Psoas muscle (tissue), 8 donors: ENCODE data around the gene KCTD21. TPM values are rescaled to one million over a fixed set of nuclear protein-coding genes. Genes with fewer than 3 reads are reported as not detected.

Experiments
- ATAC-seq, 4 donors: fragments of 200-7000 bp; cut with Tn5 transposase; one replicate each; pipeline ENCODE4 v1.9.1; 2020; ENCODE audit warnings: moderate library complexity in 3 of 4, mild to moderate bottlenecking in 2 of 4
- DNase-seq, 2 donors: peaks; one replicate each; pipeline ENCODE4 v3.0.0-alpha.2; 2020
- H3K27ac ChIP-seq: fragments of 200-600 bp; one replicate; pipeline ENCODE4 v1.8.0; 2022
- H3K27me3 ChIP-seq, 3 donors: fragments of 200-600 bp in 1 of 3; one replicate each; pipeline versions ENCODE4 v1.6.1 to v1.8.0; 2013 to 2022; ENCODE audit warnings: low read length in 2 of 3, mild to moderate bottlenecking in 2 of 3, moderate library complexity in 1 of 3; ENCODE audit not compliant: insufficient read depth in 3 of 3
- H3K36me3 ChIP-seq, 2 donors: fragments of 200-600 bp in 1 of 2; one replicate each; pipeline versions ENCODE4 v1.6.1 to v1.8.0; 2013 to 2022; ENCODE audit warnings: low read depth in 1 of 2, mild to moderate bottlenecking in 1 of 2, moderate library complexity in 1 of 2; ENCODE audit not compliant: insufficient read depth in 1 of 2
- H3K4me1 ChIP-seq: fragments of 200-600 bp; one replicate; pipeline ENCODE4 v1.8.0; 2022
- H3K4me3 ChIP-seq: fragments of 200-600 bp; one replicate; pipeline ENCODE4 v1.8.0; 2022; ENCODE audit warnings: mild to moderate bottlenecking
- H3K9me3 ChIP-seq: fragments of 200-600 bp; one replicate; pipeline ENCODE4 v1.8.0; 2022
- WGBS, 3 donors: extraction: QIAGEN DNeasy Blood & Tissue Kit; methylation state at CpG; one replicate each; pipeline versions ENCODE4 v1.1.6 to v1.1.7; 2013; 5-methylcytosine and 5-hydroxymethylcytosine counted together
- intact Hi-C, 2 donors: fragments of 100-400 bp; cut with DNase I; formaldehyde crosslinking; loops; one replicate each; pipeline versions ENCODE4 v1.11.0 to v1.14.2; 2022
- polyA plus RNA-seq, 3 donors: library from polyadenylated mRNA; stranded (reverse); fragments of 200-250 nt; gene quantifications; one replicate each; pipeline ENCODE4 v1.2.3, GENCODE V29; 2013
- total RNA-seq, 4 donors: library from RNA; stranded (reverse); fragmentation: NEBNext Ultra II Directional in 2 of 4; extraction: Animal tissue kit (Norgen Biotek cat#: 25700) in 2 of 4; gene quantifications; one replicate each; pipeline versions ENCODE4 v1.2.1 to v1.2.4, GENCODE V29; 2021 to 2023
- TF ChIP-seq, protein P1 (sequence below): fragments of 200-600 bp; IDR thresholded peaks from one replicate; pipeline ENCODE4 v1.8.0; 2022; ENCODE audit warnings: antibody characterized with exemption
- donor health status: healthy with polysubstance abuse.
- donor health status: DM: no; HTN: no; CAD: no; lungs with moderate emphysema.
- donor health status: Bipolar disorder and iron deficiency.
- donor health status: healthy.
- donor health status: DM: yes; HTN: yes; CAD: no.
- donor health status: DM: no; HTN: no; CAD: no.
- donor health status: DM: no; HTN: no; CAD: no.
- donor health status: DM: yes; HTN: yes; CAD: no.

Gene KCTD21
- total and polyA plus RNA-seq, 7 donors, result 4.7 to 10.3 (median 5.6) TPM

DNA sequence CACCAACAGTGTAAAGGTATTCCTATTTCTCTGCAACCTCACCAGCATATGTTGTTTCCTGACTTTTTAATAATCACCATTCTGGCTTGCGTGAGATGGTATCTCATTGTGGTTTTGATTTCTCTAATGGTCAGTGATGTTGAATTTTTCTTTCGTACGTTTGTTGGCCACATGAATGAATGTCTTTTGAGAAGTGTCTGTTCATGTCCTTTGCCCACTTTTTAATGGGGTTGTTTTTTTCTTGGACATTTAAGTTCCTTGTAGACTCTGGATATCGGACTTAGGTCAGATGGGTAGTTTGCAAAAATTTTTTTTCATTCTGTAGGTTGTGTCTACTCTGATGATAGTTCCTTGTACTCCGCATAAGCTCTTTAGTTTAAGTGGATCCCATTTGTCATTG is 23.1 kb upstream of the KCTD21 start:
- Histone ChIP-seq H3K36me3 (peaks cover 0 to 36% of the 10 kb centered on the region in 2 donors), H3K9me3 (no peaks in the 10 kb centered on the region), H3K4me1 (peaks cover 8% of the 10 kb centered on the region), H3K27me3 (no peaks in the 10 kb centered on the region), H3K27ac (no peak overlapping the region), H3K4me3 (no peak overlapping the region)
- intact Hi-C loops, result no loop called here
- TF ChIP-seq, protein P1, sequence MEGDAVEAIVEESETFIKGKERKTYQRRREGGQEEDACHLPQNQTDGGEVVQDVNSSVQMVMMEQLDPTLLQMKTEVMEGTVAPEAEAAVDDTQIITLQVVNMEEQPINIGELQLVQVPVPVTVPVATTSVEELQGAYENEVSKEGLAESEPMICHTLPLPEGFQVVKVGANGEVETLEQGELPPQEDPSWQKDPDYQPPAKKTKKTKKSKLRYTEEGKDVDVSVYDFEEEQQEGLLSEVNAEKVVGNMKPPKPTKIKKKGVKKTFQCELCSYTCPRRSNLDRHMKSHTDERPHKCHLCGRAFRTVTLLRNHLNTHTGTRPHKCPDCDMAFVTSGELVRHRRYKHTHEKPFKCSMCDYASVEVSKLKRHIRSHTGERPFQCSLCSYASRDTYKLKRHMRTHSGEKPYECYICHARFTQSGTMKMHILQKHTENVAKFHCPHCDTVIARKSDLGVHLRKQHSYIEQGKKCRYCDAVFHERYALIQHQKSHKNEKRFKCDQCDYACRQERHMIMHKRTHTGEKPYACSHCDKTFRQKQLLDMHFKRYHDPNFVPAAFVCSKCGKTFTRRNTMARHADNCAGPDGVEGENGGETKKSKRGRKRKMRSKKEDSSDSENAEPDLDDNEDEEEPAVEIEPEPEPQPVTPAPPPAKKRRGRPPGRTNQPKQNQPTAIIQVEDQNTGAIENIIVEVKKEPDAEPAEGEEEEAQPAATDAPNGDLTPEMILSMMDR, result no peak
- ATAC-seq (no peak), DNase-seq (no peak)
- 94 to 97% (median 96%) methylated on average over 5 of the region's 5 CpGs for WGBS, 3 donors

DNA sequence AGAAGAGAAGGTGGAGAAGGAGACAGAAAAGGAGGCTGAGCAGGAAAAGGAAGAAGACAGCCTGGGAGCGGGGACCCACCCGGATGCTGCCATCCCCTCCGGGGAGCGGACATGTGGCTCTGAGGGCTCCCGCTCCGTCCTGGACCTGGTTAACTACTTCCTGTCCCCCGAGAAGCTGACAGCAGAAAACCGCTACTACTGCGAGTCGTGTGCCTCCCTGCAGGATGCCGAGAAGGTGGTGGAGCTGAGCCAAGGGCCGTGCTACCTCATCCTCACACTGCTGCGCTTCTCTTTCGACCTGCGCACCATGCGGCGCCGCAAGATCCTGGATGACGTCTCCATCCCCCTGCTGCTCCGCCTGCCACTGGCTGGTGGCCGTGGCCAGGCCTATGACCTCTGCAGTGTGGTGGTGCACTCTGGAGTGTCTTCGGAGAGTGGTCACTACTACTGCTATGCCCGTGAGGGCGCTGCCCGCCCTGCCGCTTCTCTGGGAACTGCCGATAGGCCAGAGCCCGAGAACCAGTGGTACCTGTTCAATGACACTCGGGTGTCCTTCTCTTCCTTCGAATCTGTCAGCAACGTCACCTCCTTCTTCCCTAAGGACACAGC is 21.7 kb upstream of the KCTD21 start:
- peaks cover 0 to 35% of the 10 kb centered on the region in 2 donors for H3K36me3 ChIP-seq
- DNase-seq (no peak), ATAC-seq (no peak)
- WGBS, 3 donors, result 82 to 89% (median 87%) methylated on average over 31 of the region's 31 CpGs
- H3K4me3 ChIP-seq, result no peak overlapping the region
- H3K27me3 ChIP-seq, result no peaks in the 10 kb centered on the region
- H3K27ac ChIP-seq, result no peak overlapping the region
- TF ChIP-seq, protein P1, result no peak
- peaks cover 8% of the 10 kb centered on the region for H3K4me1 ChIP-seq
- H3K9me3 ChIP-seq, result no peaks in the 10 kb centered on the region
- intact Hi-C loops, result no loop called here

DNA sequence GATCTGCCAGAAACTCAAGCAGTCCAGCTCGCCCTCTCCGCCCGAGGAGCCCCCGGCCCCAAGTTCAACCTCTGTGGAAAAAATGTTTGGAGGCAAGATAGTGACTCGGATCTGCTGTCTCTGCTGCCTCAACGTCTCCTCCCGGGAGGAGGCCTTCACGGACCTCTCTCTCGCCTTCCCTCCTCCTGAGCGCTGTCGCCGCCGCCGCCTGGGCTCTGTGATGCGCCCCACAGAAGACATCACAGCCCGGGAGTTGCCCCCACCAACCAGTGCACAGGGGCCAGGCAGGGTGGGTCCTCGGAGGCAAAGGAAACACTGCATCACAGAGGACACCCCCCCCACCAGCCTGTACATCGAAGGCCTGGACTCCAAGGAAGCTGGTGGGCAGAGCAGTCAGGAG is 21.1 kb upstream of the KCTD21 start:
- H3K27ac ChIP-seq, result no peak overlapping the region
- WGBS, 3 donors, result 91 to 93% (median 91%) methylated on average over 16 to 18 of the region's 18 CpGs
- DNase-seq (no peak), ATAC-seq (no peak)
- peaks cover 8% of the 10 kb centered on the region for H3K4me1 ChIP-seq
- H3K4me3 ChIP-seq, result no peak overlapping the region
- H3K9me3 ChIP-seq, result no peaks in the 10 kb centered on the region
- peaks cover 0 to 29% of the 10 kb centered on the region in 2 donors for H3K36me3 ChIP-seq
- intact Hi-C loops, result no loop called here
- TF ChIP-seq, protein P1, result no peak
- no peaks in the 10 kb centered on the region for H3K27me3 ChIP-seq

DNA sequence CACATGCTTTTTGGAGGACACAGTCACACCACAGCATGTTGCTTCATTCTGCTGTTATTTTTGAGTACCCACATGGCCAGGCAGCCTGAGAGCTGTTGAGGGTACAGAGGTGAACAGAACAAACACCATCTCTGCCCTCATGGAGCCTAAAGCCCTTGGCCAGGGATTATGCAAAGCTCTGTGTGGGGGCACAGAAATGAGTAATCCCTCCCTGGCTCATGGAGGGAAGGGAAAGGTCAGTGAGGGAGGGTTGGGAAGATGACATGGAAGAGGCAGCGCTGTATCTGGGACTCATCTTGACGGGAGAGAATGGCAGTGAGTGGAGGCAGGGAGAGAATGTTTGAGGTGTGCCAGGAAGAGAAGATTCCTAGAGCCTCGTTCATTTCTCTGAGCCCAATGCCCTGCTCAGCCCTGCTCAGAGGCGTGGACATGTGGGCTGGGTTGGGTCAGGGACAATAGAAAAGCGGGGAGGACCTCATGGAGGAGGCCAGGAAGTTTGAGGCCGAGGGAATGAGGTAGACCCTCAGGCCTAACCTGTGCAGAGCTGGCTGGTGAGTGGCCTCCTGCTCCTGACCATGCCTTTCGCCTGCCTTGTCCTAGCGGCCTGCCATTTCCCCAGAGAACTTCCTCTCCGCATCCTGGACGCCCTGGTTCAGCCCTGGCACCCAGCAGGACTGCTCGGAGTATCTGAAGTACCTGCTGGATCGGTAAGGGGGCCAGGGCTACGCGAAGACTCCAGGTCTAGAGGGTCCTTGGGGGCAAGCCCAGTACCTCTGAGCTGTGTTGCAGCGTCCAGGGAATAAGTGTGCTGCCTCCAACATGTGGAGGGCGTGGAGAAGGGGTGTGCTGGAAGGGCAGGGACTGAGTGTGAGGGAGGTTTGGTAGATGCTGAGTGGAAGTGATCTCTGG is 20.1 kb upstream of the KCTD21 start:
- Histone ChIP-seq H3K36me3 (peaks cover 0 to 28% of the 10 kb centered on the region in 2 donors), H3K27ac (peak overlapping the region; percentile 61), H3K4me1 (peaks cover 8% of the 10 kb centered on the region), H3K27me3 (no peaks in the 10 kb centered on the region), H3K9me3 (no peaks in the 10 kb centered on the region), H3K4me3 (no peak overlapping the region)
- intact Hi-C loops, result no loop called here
- ATAC-seq (peak; percentile 87 to 93 (median 90)), DNase-seq (no peak)
- TF ChIP-seq, protein P1, result no peak
- WGBS, 3 donors, result 84 to 94% (median 89%) methylated on average over 16 of the region's 16 CpGs
